Mucosa of rectum (tissue), 2 donors: ENCODE measurements around the gene PRKG1.
"Not testable (repeated sequence)": the region's sequence is repeated elsewhere in the genome, so short reads cannot be mapped to it uniquely, and the experiment has no call there.

ENCODE experiments used
- H3K27ac ChIP-seq, 2 donors: one replicate each; pipeline ENCODE4 v1.7.0; 2013; ENCODE audit warnings: inconsistent platforms in 2 of 2, low read depth in 2 of 2, low read length in 2 of 2
- H3K27me3 ChIP-seq, 2 donors: one replicate each; pipeline ENCODE4 v1.7.0; 2013; ENCODE audit warnings: low read length in 2 of 2; ENCODE audit not compliant: control insufficient read depth in 2 of 2, insufficient read depth in 2 of 2
- H3K36me3 ChIP-seq, 2 donors: one replicate each; pipeline ENCODE4 v1.7.0; 2013; ENCODE audit warnings: low read length in 2 of 2; ENCODE audit not compliant: control insufficient read depth in 2 of 2, insufficient read depth in 2 of 2
- H3K4me1 ChIP-seq, 2 donors: one replicate each; pipeline ENCODE4 v1.7.0; 2013; ENCODE audit warnings: low read length in 2 of 2, mild to moderate bottlenecking in 1 of 2; ENCODE audit not compliant: control insufficient read depth in 2 of 2, insufficient read depth in 2 of 2
- H3K4me3 ChIP-seq, 2 donors: one replicate each; pipeline ENCODE4 v1.7.0; 2013; ENCODE audit warnings: low read length in 2 of 2
- H3K9ac ChIP-seq, 2 donors: one replicate each; pipeline ENCODE4 v1.7.0; 2013; ENCODE audit warnings: low read length in 2 of 2, low read depth in 1 of 2, mild to moderate bottlenecking in 1 of 2
- H3K9me3 ChIP-seq, 2 donors: one replicate each; pipeline ENCODE4 v1.7.0; 2013; ENCODE audit warnings: low read length in 2 of 2; ENCODE audit not compliant: control insufficient read depth in 2 of 2
- donor health status: healthy.
- donor health status: Normal muscosa, but diverticular disease.

The PRKG1 gene

DNA sequence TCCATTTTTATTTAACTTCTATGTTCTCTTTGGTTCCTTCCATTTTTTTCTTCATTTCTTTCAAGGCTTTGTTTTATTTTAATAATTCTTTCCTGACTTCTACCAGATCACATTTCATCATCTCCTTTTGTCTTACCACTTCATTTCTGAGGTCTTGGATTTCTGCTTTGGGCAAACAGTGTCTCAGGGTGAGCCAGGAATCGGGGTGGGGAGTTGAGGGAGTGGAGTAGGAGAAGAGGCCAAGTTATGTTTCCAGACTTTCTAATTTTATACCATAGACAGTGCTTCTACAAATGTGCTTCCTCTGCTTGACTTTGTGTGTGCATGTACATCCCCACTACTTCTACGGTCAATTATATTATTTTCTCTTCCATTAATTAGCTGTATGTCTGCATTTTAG, 112.1 kb downstream of the PRKG1 start:
- Histone ChIP-seq H3K4me3 (no peak overlapping the region), H3K4me1 (no peaks in the 10 kb centered on the region), H3K27me3 (no peaks in the 10 kb centered on the region), H3K36me3 (no peaks in the 10 kb centered on the region), H3K9ac (no peak overlapping the region), H3K27ac (no peak overlapping the region), H3K9me3 (no peaks in the 10 kb centered on the region)

- H3K4me1 ChIP-seq: no peaks in the 10 kb centered on the region
- H3K4me3 ChIP-seq: no peak overlapping the region
- no peaks in the 10 kb centered on the region for H3K9me3 ChIP-seq
- no peaks in the 10 kb centered on the region for H3K27me3 ChIP-seq
- no peaks in the 10 kb centered on the region for H3K36me3 ChIP-seq
- no peak overlapping the region for H3K27ac ChIP-seq
- H3K9ac ChIP-seq: no peak overlapping the region
Observed at GRCh38 chr10:51188008-51188407, 113.7 kb downstream of the PRKG1 start.

DNA sequence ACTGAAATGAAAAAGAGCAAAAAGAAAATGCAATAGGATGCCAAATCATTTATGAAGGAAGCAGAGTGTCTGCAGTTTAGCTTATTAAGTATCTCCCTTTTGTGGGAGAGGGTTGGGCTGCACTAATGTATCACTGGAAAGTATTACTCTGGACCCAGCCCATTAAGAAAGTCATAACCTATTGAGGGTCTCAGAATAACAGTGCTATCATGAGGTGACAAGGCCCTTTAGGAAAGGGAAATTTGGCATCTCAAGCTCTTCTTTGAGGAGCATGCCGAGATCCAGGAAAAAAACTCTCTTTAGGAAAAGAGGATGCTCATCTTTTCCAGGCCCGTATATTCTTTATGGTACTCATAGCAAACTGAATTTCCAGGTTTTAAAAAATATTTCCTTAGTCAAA, 114.6 kb downstream of the PRKG1 start:
- H3K27me3 ChIP-seq: no peaks in the 10 kb centered on the region
- no peaks in the 10 kb centered on the region for H3K4me1 ChIP-seq
- no peaks in the 10 kb centered on the region for H3K36me3 ChIP-seq
- H3K4me3 ChIP-seq: no peak overlapping the region
- H3K9ac ChIP-seq: no peak overlapping the region
- H3K9me3 ChIP-seq: no peaks in the 10 kb centered on the region
- H3K27ac ChIP-seq: no peak overlapping the region

DNA sequence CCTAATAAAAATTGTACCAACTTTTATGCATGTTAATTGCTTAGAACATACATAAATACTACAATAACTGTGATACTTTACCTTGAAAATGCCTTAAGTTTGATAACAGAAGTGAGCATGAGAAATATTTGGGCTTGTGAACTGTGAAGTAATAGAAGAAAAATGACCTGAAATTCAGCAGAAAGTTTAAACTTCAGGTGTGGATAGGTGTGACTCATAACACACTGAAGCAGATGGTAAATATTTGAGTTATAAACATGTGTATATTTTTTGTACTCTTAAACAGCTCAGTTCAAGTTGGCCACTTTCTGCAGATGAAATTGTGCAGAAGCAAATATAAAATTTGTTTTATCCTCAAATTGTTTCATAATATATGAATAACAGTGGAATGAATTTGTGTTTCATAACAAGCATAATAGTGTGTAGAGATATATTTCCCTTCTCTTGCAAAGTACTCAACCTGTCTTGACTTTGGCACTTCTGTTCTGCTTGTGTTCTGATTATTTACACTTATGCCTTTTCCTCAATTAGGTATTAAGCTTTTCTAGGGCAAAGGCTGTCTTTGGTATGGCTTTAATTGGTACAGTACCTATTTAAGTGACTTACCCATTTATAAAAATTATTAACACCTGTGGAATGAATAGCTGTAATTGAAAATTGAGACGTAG, 122.4 kb downstream of the PRKG1 start:
- no peaks in the 10 kb centered on the region for H3K4me1 ChIP-seq
- no peak overlapping the region for H3K9ac ChIP-seq

GRCh38 chr10:51198170-51198569, 123.9 kb downstream of the PRKG1 start:
- H3K27ac ChIP-seq: no peak overlapping the region
- H3K9me3 ChIP-seq: no peaks in the 10 kb centered on the region

More for the DNA sequence above, 122.4 kb downstream of the PRKG1 start:
- no peaks in the 10 kb centered on the region for H3K36me3 ChIP-seq
- H3K4me3 ChIP-seq: no peak overlapping the region
- H3K9me3 ChIP-seq: no peaks in the 10 kb centered on the region
- H3K27ac ChIP-seq: no peak overlapping the region
- H3K27me3 ChIP-seq: no peaks in the 10 kb centered on the region

DNA sequence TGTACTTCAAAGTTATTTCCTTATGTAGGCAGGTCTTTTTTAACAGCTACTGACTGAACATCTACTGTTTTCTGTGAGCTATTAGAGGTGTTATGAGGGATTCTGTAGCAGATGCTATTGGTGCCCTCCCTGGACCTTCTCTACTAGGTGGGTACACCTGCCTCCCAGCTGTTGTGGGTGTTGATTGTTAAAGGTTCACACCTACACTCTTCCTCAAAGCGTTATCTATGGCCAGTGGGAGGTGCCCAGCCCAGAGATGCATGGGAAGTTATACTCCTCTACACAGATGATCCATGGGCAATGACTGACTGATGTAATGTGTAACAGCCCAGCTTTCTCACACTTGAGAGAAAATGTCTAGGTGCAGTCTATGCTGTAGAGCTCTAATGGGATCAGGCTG, 127.7 kb downstream of the PRKG1 start:
- no peaks in the 10 kb centered on the region for H3K36me3 ChIP-seq
- no peaks in the 10 kb centered on the region for H3K4me1 ChIP-seq
- H3K27ac ChIP-seq: no peak overlapping the region
- H3K4me3 ChIP-seq: no peak overlapping the region
- H3K9ac ChIP-seq: no peak overlapping the region
- H3K9me3 ChIP-seq: no peaks in the 10 kb centered on the region
- H3K27me3 ChIP-seq: no peaks in the 10 kb centered on the region

More at GRCh38 chr10:51198170-51198569, 123.9 kb downstream of the PRKG1 start:
- H3K9ac ChIP-seq: no peak overlapping the region
- no peaks in the 10 kb centered on the region for H3K27me3 ChIP-seq
- H3K36me3 ChIP-seq: no peaks in the 10 kb centered on the region
- H3K4me1 ChIP-seq: no peaks in the 10 kb centered on the region
- H3K4me3 ChIP-seq: no peak overlapping the region

DNA sequence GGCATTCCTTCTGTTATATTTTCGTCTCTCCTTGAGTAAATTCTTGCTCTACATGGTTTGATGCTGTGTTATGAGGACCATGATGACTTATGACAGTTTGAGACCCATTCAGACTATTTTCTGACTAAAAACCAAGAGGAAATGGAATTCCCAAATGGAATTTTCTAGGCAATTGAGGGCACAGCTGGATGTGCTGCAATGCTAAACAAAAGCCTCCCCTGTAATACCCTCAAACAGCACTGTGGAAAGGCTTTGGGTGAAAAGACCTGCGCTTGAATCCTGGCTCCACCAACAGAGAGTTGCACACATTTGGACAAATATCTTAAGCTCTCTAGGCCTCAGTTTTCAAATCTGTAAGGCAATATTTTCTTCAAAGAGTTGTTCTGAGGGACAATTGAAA, 129.1 kb downstream of the PRKG1 start:
- Histone ChIP-seq H3K27ac (no peak overlapping the region), H3K4me1 (no peaks in the 10 kb centered on the region), H3K9me3 (no peaks in the 10 kb centered on the region), H3K9ac (no peak overlapping the region), H3K27me3 (no peaks in the 10 kb centered on the region), H3K4me3 (no peak overlapping the region), H3K36me3 (no peaks in the 10 kb centered on the region)

DNA sequence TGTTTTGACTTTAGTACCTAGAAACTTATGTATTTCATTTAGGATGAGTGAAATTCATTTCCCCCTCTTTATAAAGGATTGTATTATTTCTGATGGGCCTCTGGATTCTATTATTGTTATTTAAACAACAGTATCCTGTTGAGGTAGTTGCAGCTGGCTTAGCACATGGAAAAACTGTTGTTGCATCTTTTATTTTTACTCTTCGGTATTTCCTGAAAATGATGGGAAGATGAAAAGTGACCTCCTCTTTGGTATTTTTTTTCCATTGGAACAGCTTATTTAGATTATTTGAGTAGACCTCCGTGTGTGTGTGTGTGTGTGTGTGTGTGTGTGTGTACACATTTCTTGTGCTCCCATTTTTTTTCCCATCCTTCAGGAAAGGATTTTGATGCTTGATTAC, 129.8 kb downstream of the PRKG1 start:
- Histone ChIP-seq H3K9me3 (no peaks in the 10 kb centered on the region), H3K9ac (no peak overlapping the region), H3K36me3 (no peaks in the 10 kb centered on the region), H3K4me1 (no peaks in the 10 kb centered on the region), H3K27me3 (no peaks in the 10 kb centered on the region), H3K4me3 (no peak overlapping the region), H3K27ac (no peak overlapping the region)

DNA sequence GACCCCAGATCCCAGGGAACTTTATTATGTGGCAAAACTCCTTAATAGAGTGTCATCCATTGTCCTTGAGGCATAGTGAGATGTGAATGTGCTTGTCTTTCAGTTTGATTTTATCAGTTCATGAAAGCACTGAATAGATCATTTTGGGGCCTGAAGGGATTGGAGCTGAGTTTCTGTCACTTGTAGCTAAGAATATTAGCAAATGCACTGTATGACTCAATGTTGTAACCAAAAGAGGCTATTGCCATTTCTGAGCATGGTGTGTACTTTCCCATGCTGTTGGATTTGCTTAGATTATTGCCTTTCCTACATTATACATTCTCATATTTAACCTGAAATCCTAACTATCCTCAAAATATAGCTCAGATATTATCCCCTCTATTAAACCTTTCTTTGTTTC, 130.4 kb downstream of the PRKG1 start:
- Histone ChIP-seq H3K27me3 (no peaks in the 10 kb centered on the region), H3K36me3 (no peaks in the 10 kb centered on the region), H3K9ac (no peak overlapping the region), H3K9me3 (no peaks in the 10 kb centered on the region), H3K4me1 (no peaks in the 10 kb centered on the region), H3K27ac (no peak overlapping the region), H3K4me3 (no peak overlapping the region)

DNA sequence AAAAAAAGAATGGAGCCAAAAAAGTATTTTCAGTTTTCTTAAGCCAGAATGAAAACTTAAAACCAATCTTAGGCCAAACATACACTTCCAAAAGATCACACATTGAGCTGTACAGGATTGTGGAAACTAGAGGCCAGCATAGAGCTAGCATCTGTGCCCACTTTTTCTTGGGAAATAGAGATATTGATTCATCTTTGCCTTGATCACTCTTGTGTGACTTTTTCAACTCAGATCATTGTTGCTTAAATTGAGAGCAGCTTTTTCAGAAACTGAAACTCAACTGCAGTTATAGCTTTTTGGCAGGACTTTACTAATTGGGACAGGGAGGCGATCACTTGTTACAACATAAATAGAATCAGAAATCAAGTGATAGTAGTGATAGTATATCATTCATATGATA, 132.2 kb downstream of the PRKG1 start:
- no peaks in the 10 kb centered on the region for H3K36me3 ChIP-seq
- H3K9me3 ChIP-seq: no peaks in the 10 kb centered on the region
- H3K4me3 ChIP-seq: no peak overlapping the region
- no peak overlapping the region for H3K27ac ChIP-seq
- H3K4me1 ChIP-seq: no peaks in the 10 kb centered on the region
- no peaks in the 10 kb centered on the region for H3K27me3 ChIP-seq
- H3K9ac ChIP-seq: no peak overlapping the region

- not testable (repeated sequence) for H3K9ac ChIP-seq, H3K9me3 ChIP-seq, H3K4me1 ChIP-seq, H3K4me3 ChIP-seq, H3K27me3 ChIP-seq, H3K36me3 ChIP-seq, H3K27ac ChIP-seq
Observed at GRCh38 chr10:51212937-51213336, 138.7 kb downstream of the PRKG1 start.
